AG09309 (cell line): ENCODE data around the gene TMTC1.

ENCODE experiments used
- DNase-seq: peaks from one replicate; pipeline ENCODE4 v3.0.0-alpha.2; 2010; ENCODE audit warnings: low read depth
- H3K4me3 ChIP-seq: 2 replicates; pipeline ENCODE4 v1.5.1; 2011; ENCODE audit warnings: mild to moderate bottlenecking, low read depth, low read length, moderate library complexity; ENCODE audit not compliant: control insufficient read depth
- TF ChIP-seq, protein P1 (sequence below): IDR thresholded peaks from 2 replicates; pipeline ENCODE4 v1.5.1; 2011; ENCODE audit warnings: mild to moderate bottlenecking, low read depth, low read length, inconsistent platforms; ENCODE audit not compliant: insufficient read depth, control insufficient read depth; ENCODE audit errors: missing control alignments

TMTC1 gene

GRCh38 chr12:29595071-29595755 is 188.5 kb downstream of the TMTC1 start:
- H3K4me3 ChIP-seq: no peak overlapping the region
- DNase-seq: no peak
- TF ChIP-seq, protein P1, sequence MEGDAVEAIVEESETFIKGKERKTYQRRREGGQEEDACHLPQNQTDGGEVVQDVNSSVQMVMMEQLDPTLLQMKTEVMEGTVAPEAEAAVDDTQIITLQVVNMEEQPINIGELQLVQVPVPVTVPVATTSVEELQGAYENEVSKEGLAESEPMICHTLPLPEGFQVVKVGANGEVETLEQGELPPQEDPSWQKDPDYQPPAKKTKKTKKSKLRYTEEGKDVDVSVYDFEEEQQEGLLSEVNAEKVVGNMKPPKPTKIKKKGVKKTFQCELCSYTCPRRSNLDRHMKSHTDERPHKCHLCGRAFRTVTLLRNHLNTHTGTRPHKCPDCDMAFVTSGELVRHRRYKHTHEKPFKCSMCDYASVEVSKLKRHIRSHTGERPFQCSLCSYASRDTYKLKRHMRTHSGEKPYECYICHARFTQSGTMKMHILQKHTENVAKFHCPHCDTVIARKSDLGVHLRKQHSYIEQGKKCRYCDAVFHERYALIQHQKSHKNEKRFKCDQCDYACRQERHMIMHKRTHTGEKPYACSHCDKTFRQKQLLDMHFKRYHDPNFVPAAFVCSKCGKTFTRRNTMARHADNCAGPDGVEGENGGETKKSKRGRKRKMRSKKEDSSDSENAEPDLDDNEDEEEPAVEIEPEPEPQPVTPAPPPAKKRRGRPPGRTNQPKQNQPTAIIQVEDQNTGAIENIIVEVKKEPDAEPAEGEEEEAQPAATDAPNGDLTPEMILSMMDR: no peak

DNA sequence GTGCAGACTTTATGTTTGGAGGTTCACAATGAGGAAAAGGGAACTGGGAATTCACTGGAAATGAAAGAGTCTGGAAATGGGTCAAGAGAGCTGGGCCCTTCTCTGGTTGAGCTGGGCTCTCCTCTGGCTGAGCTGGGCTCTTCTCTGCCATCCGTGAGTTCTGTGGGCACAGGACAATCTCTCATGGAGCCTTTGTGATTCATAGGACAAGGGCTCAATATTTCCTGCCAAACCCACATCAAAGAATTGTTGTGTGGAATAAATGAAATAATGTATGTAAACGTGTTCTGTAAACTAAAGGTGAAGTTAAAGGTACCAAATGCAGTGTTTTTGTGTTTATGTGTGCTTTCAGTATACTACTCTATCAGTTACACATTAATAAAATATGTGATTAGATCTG is 190.7 kb downstream of the TMTC1 start:
- TF ChIP-seq, protein P1: no peak
- no peak for DNase-seq
- no peak overlapping the region for H3K4me3 ChIP-seq

DNA sequence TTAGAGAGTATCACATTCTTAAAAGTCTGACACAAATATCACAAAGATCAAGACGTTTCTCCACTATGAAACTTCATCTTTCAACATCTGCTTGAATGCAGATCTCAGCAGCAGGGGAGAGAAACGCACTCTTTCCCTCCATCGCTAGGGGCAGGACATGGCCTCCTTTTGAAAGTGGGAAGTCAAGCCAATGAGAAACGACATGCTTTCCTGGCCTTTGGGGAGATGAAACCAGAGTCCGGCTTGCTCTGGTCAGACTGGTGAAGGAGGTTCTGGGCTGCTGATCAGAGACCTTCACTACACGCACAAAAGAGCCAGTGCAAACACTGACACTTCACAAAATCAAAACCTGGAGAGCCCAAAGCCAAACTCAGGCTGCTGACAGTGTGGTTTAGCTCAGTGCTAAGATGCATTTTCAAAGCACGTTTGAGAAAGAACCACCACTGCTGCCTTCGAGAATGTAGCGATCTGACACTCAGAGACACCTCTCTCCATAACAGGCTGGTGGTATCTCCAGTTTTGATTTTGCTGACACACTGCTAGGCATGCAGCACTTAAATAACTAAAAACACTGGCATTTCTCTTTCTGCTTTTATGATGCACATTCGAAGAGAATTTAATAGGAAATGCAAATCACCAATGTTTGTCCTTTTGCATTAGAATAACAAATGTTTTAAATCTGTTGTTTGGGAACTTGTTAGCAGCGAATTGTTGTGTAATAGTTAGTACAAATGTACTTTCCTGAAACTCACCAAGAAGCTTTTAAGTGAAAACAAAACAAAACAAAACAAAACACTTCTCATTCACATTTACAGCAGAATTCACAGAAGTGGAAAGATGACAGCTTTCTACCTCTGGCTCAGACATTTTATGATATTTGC is 192.4 kb downstream of the TMTC1 start:
- no peak for DNase-seq
- TF ChIP-seq, protein P1: peak; percentile 65
- H3K4me3 ChIP-seq: no peak overlapping the region

- no peak for DNase-seq
- TF ChIP-seq, protein P1: no peak
- H3K4me3 ChIP-seq: no peak overlapping the region
These were observed 193.9 kb downstream of the TMTC1 start for GRCh38 chr12:29589851-29590250.

DNA sequence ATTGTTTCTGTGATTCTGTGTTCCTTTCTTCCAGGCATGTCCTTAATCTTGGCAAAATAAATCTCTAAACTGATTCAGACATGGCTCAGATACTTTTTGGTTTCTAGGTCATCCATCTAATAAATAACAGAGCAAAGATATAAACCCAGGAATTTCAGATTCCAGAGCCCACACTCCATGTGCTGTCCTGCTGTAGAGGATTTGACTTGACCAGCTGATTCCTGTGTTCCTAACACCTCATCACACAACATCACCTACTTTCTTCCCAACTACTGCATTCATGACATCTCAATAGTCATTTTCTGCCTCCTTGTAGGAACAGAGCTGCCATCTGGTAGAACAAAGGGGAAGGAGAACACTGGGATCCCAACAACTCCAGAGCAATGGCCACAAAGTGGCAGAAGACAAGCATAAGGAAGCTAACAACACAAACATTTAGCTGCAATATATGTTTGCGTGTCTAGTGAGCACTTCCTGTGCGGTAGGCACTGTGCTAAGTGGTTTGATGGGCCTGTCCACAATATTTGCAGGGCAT is 194.4 kb downstream of the TMTC1 start:
- no peak for DNase-seq
- TF ChIP-seq, protein P1: no peak
- H3K4me3 ChIP-seq: no peak overlapping the region

DNA sequence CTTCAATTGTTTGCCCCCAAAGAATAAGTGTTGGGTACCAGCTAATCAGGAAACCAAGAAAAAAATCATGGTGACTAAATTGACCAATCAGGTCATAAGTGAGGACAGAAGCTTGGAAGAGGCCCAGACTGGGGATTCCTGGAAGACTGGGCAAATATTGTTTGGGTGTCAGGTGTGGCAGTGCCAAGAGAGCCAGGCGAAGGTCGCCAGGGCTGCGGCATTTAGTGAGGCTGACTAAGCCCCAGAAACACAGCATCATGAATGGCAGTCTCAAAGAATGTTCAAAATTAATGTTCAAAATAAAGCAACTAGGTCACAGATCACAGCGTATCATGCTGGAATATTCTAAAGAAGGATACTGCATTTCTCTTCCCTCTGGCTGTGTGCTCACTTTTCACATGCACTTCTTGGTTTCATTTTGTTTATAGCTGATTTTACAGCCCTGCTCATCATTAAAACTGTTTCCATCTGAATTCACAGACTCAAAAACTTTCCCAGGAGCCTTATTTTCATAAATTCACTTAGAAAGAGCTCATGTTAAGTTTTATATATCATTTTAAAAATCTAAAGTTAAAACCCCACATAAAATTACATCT is 201.0 kb downstream of the TMTC1 start:
- no peak for DNase-seq
- H3K4me3 ChIP-seq: no peak overlapping the region
- TF ChIP-seq, protein P1: no peak
